ENCODE results near the gene HP1BP3. TPM values are rescaled to one million over a fixed set of nuclear protein-coding genes. Genes with fewer than 3 reads are reported as not detected.

The HP1BP3 gene
- total and polyA plus RNA-seq, 8 donors: 48.0 to 138 (median 65.0) TPM

GRCh38 chr1:20829946-20830345, 42.8 kb upstream of the HP1BP3 start:
- DNase-seq (no peak), FAIRE-seq (no peak), ATAC-seq (no peak)
- no peak for TF ChIP-seq CTCF (IDR thresholded peaks at IDR 0.05)
- no peaks in the 10 kb centered on the region for H3K27me3 ChIP-seq
- no peak overlapping the region for H3K4me3 ChIP-seq
- intact Hi-C loops (cut with DNase I): no loop called here
- no peaks in the 10 kb centered on the region for H3K36me3 ChIP-seq
- H3K9me3 ChIP-seq: no peaks in the 10 kb centered on the region
- H3K4me1 ChIP-seq: no peaks in the 10 kb centered on the region
- H3K27ac ChIP-seq: no peak overlapping the region
- 83 to 97% methylated on average over 1 of the region's 1 CpG for WGBS, 2 donors

GRCh38 chr1:20829531-20829930, 42.4 kb upstream of the HP1BP3 start:
- Histone ChIP-seq H3K4me3 (no peak overlapping the region), H3K4me1 (no peaks in the 10 kb centered on the region), H3K9me3 (no peaks in the 10 kb centered on the region), H3K27me3 (no peaks in the 10 kb centered on the region), H3K27ac (no peak overlapping the region), H3K36me3 (no peaks in the 10 kb centered on the region)
- TF ChIP-seq CTCF (IDR thresholded peaks at IDR 0.05): no peak
- FAIRE-seq: no peak
- no peak for ATAC-seq
- intact Hi-C loops (cut with DNase I): no loop called here
- no peak for DNase-seq
- WGBS, 2 donors: 92% methylated on average over 1 of the region's 1 CpG

- FAIRE-seq (no peak), DNase-seq (no peak), ATAC-seq (no peak)
- Histone ChIP-seq H3K27ac (no peak overlapping the region), H3K27me3 (no peaks in the 10 kb centered on the region), H3K4me3 (no peak overlapping the region), H3K4me1 (no peaks in the 10 kb centered on the region), H3K36me3 (no peaks in the 10 kb centered on the region), H3K9me3 (no peaks in the 10 kb centered on the region)
- no peak for TF ChIP-seq CTCF (IDR thresholded peaks at IDR 0.05)
- intact Hi-C loops (cut with DNase I): no loop called here
These were observed 36.7 kb upstream of the HP1BP3 start for GRCh38 chr1:20823845-20824244.

- H3K36me3 ChIP-seq: no peaks in the 10 kb centered on the region
- no peak overlapping the region for H3K27ac ChIP-seq
- H3K9me3 ChIP-seq: no peaks in the 10 kb centered on the region
- DNase-seq (no peak), FAIRE-seq (no peak), ATAC-seq (no peak)
- H3K4me3 ChIP-seq: no peak overlapping the region
- TF ChIP-seq CTCF (IDR thresholded peaks at IDR 0.05): no peak
- H3K27me3 ChIP-seq: no peaks in the 10 kb centered on the region
- H3K4me1 ChIP-seq: no peaks in the 10 kb centered on the region
- WGBS, 2 donors: 47 to 48% methylated on average over 2 of the region's 2 CpGs
- intact Hi-C loops (cut with DNase I): no loop called here
These were observed 34.4 kb upstream of the HP1BP3 start for GRCh38 chr1:20821466-20821865.

- 88 to 89% methylated on average over 5 of the region's 5 CpGs for WGBS, 2 donors
- FAIRE-seq (no peak), DNase-seq (no peak), ATAC-seq (no peak)
- Histone ChIP-seq H3K4me1 (no peaks in the 10 kb centered on the region), H3K4me3 (no peak overlapping the region), H3K36me3 (no peaks in the 10 kb centered on the region), H3K27me3 (no peaks in the 10 kb centered on the region), H3K9me3 (no peaks in the 10 kb centered on the region), H3K27ac (no peak overlapping the region)
- no peak for TF ChIP-seq CTCF (IDR thresholded peaks at IDR 0.05)
- intact Hi-C loops (cut with DNase I): no loop called here
These were observed 32.7 kb upstream of the HP1BP3 start for GRCh38 chr1:20819818-20820217.

Measured in pancreas (tissue), 10 donors.